Activated naive CD8-positive, alpha-beta T cell (primary cell): ENCODE measurements around the gene NELL2.
"Not testable (repeated sequence)": the region's sequence is repeated elsewhere in the genome, so short reads cannot be mapped to it uniquely, and the experiment has no call there.

ENCODE experiments used
- H3K27ac Mint-ChIP-seq: one replicate; pipeline ENCODE4 v1.8.0; 2021; ENCODE audit warnings: mixed read lengths
- H3K27me3 Mint-ChIP-seq: one replicate; pipeline ENCODE4 v1.8.0; 2021; ENCODE audit warnings: mixed read lengths
- H3K36me3 Mint-ChIP-seq: one replicate; pipeline ENCODE4 v1.8.0; 2021; ENCODE audit warnings: mixed read lengths
- H3K4me1 Mint-ChIP-seq: one replicate; pipeline ENCODE4 v1.8.0; 2021; ENCODE audit warnings: low read depth, mixed read lengths
- H3K4me3 Mint-ChIP-seq: one replicate; pipeline ENCODE4 v1.8.0; 2021; ENCODE audit warnings: mild to moderate bottlenecking, mixed read lengths
- H3K9me3 Mint-ChIP-seq: one replicate; pipeline ENCODE4 v1.8.0; 2021; ENCODE audit warnings: low read depth, mixed read lengths

The NELL2 gene

DNA sequence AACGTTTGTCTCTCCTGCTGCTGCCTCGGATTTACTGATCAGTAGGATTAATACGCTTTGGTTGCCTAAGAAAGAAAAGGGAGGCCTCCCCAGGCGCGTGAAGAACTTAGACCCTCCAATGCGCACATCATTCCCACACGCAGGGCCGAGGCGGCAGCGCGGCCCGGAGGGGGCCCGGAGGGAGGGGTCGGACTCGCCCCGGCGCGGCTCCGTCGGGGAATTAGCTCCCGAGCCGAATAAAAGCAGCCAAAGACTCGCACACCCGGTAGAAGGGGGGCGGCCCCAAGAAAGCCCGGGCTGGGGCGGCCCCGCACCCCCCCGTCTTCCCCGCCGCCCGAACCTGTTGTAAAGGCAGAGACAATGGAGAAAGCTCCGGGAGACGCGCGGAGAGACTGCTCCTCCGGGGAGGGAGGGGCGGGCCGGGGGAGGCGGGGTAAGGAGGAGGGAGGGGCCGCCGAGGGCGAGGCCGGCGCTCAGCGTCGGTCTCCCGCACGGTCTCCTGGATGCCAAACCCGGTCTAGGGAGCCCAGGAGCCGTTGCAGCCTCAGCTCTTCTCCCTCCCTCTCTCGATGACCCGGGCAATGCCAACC lies at the start of gene NELL2:
NELL2 (minus strand) TSS at position 362 of the 590 bp plus-strand sequence. CDS start 446 bp downstream, outside the sequence.
- peaks cover 11% of the 10 kb centered on the region for H3K36me3 Mint-ChIP-seq
- H3K27ac Mint-ChIP-seq: peak within 1 kb of the TSS; percentile 96
- no peaks in the 10 kb centered on the region for H3K27me3 Mint-ChIP-seq
- peaks cover 25% of the 10 kb centered on the region for H3K9me3 Mint-ChIP-seq
- peak within 1 kb of the TSS; percentile 99 for H3K4me3 Mint-ChIP-seq
- H3K4me1 Mint-ChIP-seq: peaks cover 38% of the 10 kb centered on the region

DNA sequence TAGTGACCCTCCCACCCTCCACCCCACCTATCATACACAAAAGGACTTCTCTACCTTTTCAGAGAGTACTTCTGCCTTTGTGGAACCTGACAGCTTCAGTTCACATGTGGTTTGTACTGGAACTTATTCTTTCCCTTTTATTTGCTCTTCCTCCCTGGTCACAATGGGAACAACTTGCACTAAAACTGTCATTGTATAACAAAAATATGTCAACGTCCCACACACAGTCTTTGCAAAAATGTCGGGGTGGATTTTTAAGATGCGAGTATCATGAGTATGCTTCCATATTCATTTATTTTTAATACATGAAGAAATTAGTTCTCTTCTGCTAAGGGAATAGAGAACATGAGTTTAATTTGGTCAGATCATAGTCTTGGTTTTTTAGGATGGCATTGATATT lies 45.6 kb upstream of the NELL2 start:
- Mint-ChIP-seq H3K27me3 (no peaks in the 10 kb centered on the region), H3K4me3 (no peak overlapping the region), H3K4me1 (no peaks in the 10 kb centered on the region), H3K36me3 (no peaks in the 10 kb centered on the region), H3K9me3 (no peaks in the 10 kb centered on the region), H3K27ac (no peak overlapping the region)

DNA sequence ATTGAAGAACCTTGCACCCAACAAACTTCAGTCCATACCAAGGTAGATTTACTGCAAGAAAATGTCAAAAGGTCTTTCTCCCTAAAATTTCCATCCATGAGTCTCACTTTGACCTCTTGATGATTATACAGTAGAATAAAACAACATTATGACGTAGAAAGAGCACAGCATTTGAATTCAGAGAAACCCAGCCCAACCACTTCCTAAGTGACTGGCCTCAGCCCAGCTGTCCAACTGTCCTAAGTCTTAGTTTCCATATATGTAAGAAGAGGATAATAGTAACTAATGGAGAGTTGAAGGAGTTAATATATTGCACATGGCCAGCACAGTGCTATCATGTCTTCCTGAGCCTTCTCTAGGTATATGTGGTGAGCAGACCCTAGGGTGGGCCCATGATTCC lies 41.0 kb upstream of the NELL2 start:
- Mint-ChIP-seq H3K27me3 (no peaks in the 10 kb centered on the region), H3K4me1 (no peaks in the 10 kb centered on the region), H3K36me3 (no peaks in the 10 kb centered on the region), H3K4me3 (no peak overlapping the region), H3K9me3 (no peaks in the 10 kb centered on the region), H3K27ac (no peak overlapping the region)

DNA sequence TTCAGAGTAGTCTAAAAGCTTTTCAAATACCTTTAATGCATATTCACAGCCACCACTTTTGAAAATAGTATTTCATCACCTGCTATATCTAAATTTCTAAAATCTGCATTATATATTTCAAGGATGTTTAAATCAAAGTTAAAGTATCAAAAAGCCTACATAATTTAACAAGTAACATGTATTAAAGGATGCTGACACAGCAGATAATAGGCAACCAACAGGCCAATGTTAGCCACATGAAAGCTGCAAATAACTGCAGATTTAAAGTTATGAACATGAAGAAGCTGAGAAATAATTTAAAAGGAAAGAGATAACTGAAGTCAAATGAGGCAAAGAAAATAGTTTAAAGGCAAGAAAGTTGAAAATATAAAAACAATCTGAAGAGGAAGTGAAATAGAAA lies 39.8 kb upstream of the NELL2 start:
- Mint-ChIP-seq H3K4me3 (no peak overlapping the region), H3K36me3 (no peaks in the 10 kb centered on the region), H3K4me1 (no peaks in the 10 kb centered on the region), H3K27ac (no peak overlapping the region), H3K9me3 (no peaks in the 10 kb centered on the region), H3K27me3 (no peaks in the 10 kb centered on the region)

DNA sequence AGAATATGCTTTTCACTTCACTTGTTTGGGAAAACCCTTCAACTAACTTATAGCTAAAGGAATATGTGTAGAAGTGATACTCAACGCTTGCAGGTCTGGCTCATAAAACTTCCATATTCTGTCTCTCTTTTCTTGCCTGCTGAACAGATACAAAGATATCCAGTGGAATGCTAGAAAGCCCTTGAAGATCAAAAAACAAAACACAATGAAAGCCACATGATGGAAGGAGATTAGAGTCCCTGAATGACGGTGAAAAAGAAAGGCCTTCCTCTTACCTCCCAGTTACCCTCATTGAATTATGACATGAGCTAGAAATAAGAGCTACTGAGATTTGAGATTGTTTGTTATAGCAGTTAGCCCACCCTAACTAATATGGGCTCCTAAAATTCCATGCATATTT lies 28.2 kb upstream of the NELL2 start:
- Mint-ChIP-seq H3K4me3 (no peak overlapping the region), H3K27me3 (no peaks in the 10 kb centered on the region), H3K4me1 (no peaks in the 10 kb centered on the region), H3K9me3 (peaks cover 17% of the 10 kb centered on the region), H3K27ac (no peak overlapping the region), H3K36me3 (peaks cover 8% of the 10 kb centered on the region)

DNA sequence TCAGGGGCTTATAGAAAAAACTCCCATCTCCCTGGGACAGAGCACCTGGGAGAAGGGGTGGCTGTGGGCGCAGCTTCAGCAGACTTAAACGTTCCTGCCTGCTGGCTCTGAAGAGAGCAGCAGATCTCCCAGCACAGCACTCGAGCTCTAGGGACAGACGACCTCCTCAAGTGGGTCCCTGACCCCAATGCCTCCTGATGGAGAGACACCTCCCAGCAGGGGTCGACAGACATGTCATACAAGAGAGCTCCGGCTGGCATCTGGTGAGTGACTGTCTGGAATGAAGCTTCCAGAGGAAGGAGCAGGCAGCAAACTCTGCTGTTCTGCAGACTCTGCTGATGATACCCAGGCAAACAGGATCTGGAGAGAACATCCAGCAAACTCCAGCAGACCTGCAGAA lies 22.0 kb upstream of the NELL2 start:
- H3K4me1 Mint-ChIP-seq, H3K27ac Mint-ChIP-seq, H3K4me3 Mint-ChIP-seq, H3K27me3 Mint-ChIP-seq: not testable (repeated sequence)
- H3K9me3 Mint-ChIP-seq: peaks cover 28% of the 10 kb centered on the region
- peaks cover 24% of the 10 kb centered on the region for H3K36me3 Mint-ChIP-seq

DNA sequence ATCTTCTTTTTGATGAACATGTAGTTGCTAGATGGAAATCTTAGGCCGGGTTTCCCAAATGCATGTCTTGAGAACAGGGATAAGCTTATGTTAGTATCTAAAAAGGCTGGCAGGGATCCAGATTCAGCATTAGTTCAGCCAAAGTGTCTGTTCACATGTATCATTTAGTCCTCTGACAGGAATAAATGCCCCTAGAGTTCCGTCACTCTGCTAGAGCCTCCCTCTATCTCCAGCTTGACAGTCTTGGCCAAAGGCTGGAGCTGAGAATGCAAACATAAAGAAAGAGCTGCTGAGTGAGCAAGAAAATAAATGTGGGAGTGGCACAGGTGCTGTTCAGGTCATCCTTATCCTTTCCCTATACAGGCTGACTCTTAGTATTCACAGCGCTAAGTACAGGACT lies 13.8 kb upstream of the NELL2 start:
- Mint-ChIP-seq H3K27ac (no peak overlapping the region), H3K4me3 (no peak overlapping the region), H3K9me3 (no peaks in the 10 kb centered on the region)

DNA sequence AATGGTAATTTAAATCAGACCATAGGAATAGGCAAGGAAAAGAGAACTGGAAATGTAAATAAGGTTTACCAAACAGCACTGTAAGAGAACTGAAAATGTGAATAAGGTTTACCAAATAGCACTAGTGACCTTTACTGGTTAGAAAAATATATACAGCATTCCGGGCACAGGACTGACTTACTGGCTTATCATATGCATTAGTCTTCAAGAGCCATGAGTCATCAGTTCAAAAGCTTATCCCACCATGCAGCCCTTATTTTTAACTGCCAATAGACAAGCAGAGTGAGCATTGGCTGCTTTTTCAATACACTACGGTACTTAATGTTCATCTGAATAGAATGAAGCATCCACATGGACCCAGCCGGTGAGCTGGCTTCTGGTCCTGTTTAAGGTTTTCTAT lies 13.0 kb upstream of the NELL2 start:
- Mint-ChIP-seq H3K27me3 (no peaks in the 10 kb centered on the region), H3K36me3 (peaks cover 3% of the 10 kb centered on the region), H3K27ac (no peak overlapping the region), H3K9me3 (no peaks in the 10 kb centered on the region), H3K4me3 (no peak overlapping the region), H3K4me1 (no peaks in the 10 kb centered on the region)

More for the DNA sequence above, 13.8 kb upstream of the NELL2 start:
- Mint-ChIP-seq H3K27me3 (no peaks in the 10 kb centered on the region), H3K4me1 (no peaks in the 10 kb centered on the region), H3K36me3 (peaks cover 3% of the 10 kb centered on the region)

DNA sequence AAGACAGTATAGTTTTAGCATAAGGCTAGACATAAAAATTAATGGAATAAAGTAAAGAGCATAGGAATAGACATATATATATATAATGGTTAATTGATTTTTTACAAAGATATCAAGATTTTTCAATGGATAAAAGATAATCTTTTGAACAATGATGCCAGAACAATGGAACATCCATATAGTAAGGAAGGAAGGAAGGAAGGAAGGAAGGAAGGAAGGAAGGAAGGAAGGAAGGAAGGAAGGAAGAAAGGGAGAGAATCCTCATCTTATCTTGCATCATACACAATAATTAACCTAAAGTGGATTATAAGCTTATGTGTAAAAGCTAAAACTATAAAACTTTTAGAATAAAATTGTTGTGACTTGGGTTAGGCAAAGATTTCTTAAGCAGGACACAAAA lies 9.8 kb upstream of the NELL2 start:
- Mint-ChIP-seq H3K27me3 (no peaks in the 10 kb centered on the region), H3K27ac (no peak overlapping the region), H3K4me1 (no peaks in the 10 kb centered on the region), H3K9me3 (peaks cover 14% of the 10 kb centered on the region), H3K4me3 (no peak overlapping the region), H3K36me3 (peaks cover 6% of the 10 kb centered on the region)

DNA sequence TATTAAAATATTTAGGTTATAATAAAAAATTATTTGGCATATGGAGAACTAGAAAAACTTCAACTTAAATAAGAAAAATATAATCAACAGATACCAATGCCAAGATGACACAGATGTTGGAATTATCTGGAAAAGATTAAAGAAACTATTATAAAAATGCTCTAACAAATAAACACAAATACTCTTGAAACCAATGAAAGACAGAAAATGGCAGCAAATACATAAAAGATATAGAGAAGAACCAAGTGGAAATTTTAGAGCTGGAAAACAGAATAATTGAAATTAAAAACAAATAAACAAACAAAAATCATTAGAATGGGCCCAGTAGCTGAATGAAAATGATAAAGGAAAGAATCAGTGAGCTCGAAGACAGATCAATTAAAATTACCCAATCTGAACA lies 5.1 kb upstream of the NELL2 start:
- Mint-ChIP-seq H3K27me3 (no peaks in the 10 kb centered on the region), H3K27ac (no peak overlapping the region), H3K36me3 (peaks cover 7% of the 10 kb centered on the region), H3K9me3 (peaks cover 39% of the 10 kb centered on the region), H3K4me3 (no peak overlapping the region), H3K4me1 (peaks cover 4% of the 10 kb centered on the region)

DNA sequence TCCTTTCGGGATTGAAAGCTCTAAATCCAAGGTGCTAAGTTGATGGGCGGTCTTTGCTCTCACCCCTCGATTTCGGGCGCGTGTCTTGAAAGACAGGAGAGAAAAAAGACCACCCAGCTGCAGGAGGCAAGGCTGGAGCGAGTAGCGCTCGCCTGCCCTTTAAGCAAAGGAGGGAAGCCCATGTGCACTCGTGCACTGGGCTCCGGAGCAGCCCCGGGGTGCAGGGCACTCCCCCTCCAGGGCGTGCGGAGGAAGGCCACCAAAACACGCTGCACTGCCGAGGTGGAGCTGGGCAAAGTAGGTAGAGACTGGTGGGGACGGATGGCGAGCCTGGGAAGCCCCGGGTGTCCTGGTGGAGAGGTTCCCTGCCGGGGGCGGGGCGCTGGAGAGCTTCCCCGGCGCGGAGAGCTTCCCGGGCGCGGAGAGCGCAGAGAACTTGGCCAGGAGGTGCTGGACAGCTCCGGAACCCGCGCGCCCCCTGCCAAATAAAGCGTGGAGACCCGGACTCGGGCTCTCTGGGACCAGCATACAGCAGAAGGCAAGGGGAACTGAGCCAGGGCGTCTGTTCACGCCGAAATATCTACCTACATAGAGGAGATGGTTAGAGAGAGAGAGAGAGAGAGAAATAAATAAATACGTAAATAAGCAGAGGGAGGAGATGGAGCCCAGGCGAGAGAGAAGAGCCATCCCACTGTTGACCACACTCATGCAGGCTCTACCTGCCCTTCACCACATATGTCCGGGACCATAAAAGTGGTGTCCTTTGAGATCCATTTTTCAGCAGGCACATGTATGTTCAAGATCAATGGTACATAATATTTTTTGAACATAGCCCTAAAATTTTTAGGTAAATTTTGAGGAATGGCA lies 662 bp upstream of the NELL2 start:
- Mint-ChIP-seq H3K36me3 (peaks cover 12% of the 10 kb centered on the region), H3K27me3 (no peaks in the 10 kb centered on the region), H3K9me3 (peaks cover 31% of the 10 kb centered on the region), H3K4me1 (peaks cover 31% of the 10 kb centered on the region), H3K27ac (peak overlapping the region; percentile 77), H3K4me3 (peak overlapping the region; percentile 99)

DNA sequence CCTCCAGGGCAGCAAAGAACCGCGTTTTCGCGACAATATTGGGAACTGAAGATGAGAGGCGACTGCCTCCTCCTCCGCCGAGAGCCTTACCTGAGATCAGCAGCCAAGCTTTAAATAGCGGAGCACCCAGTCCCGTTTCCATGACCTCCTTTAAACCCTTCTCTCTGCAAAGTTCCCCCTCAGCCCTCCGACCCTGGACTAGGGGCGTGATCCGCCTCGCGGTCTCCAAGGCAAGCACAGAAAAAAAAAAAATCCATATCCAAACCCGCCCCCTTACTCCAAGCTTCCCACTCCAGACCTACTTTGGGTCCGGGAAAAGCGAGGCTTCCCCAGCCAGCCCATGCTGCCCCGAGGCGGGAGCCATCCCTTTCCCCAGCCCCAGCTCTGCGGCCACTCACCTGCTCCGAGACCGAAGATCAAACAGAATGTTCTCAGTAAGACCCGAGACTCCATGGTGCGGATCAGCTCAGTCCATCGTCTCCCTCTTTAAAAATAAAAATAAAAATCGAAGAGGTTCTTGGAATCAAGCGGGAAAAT lies 630 bp downstream of the NELL2 start:
- H3K4me1 Mint-ChIP-seq: peaks cover 44% of the 10 kb centered on the region
- peaks cover 13% of the 10 kb centered on the region for H3K36me3 Mint-ChIP-seq
- no peaks in the 10 kb centered on the region for H3K27me3 Mint-ChIP-seq
- peak overlapping the region; percentile 99 for H3K4me3 Mint-ChIP-seq
- H3K9me3 Mint-ChIP-seq: peaks cover 25% of the 10 kb centered on the region
- peak overlapping the region; percentile 96 for H3K27ac Mint-ChIP-seq

DNA sequence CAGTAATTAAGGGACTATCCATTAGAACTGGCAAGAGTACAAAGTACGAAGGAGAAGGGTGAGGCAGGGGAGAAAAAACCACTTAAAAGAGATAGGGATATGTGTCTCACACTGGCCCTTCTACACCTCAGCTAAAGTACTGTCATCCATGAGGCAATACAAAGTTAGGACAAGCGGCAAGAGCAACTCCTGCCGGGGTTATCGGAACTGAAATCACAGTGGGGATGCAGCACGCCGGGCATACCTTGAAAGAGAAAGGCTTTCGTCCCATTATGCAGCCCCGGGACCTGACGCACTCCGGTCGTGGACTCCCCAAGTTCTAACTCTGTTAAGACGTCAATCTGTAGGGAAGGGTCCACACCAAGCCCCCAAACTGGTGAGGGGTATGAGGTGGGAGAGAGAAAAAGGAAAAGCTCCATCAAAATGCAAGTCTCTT lies 1.1 kb downstream of the NELL2 start:
- Mint-ChIP-seq H3K27ac (peak overlapping the region; percentile 96), H3K4me3 (peak overlapping the region; percentile 99), H3K36me3 (peaks cover 15% of the 10 kb centered on the region), H3K27me3 (no peaks in the 10 kb centered on the region), H3K9me3 (peaks cover 26% of the 10 kb centered on the region), H3K4me1 (peaks cover 49% of the 10 kb centered on the region)

DNA sequence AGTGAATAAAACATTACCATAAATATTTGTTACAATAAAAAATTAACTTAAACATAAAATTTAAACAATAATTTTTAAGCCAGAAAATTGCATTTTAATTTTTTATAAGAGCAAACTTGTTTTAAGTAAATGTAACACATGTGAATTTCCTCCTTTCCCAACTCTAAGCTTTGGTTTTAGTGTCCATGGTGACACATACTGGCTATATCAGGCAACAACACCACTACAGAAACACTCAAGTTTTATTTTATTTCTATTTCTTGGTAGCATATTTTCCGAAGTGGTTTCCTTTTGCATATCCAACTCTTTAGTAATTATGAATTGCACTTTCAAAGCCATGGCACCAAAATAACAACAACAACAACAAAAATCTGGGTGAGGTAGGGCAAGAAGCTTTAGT lies 2.2 kb downstream of the NELL2 start:
- Mint-ChIP-seq H3K4me1 (peaks cover 60% of the 10 kb centered on the region), H3K4me3 (peak overlapping the region; percentile 99), H3K27ac (peak overlapping the region; percentile 96)

DNA sequence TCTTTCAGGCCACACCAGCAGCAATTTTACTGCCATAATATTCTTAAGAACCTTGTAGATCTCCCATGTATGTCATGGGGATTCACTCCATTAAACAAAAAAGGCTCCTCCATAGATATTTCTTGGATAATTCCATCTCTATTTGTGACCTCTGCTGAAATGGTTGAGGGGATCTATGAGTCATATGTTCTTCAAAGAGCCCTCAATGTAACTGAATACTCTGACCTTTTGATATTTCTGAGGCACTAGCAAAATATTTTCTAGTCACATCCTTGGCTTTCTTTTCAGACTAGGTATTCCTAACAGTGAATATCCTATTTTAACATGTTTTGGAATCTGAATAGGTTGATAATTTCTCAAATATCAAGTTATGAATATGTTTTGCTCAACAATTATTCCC lies 6.6 kb downstream of the NELL2 start:
- no peaks in the 10 kb centered on the region for H3K27me3 Mint-ChIP-seq
- peaks cover 46% of the 10 kb centered on the region for H3K36me3 Mint-ChIP-seq
- H3K9me3 Mint-ChIP-seq: peaks cover 24% of the 10 kb centered on the region
- H3K4me3 Mint-ChIP-seq: peak overlapping the region; percentile 69
- peaks cover 81% of the 10 kb centered on the region for H3K4me1 Mint-ChIP-seq
- H3K27ac Mint-ChIP-seq: peak overlapping the region; percentile 90

More for the DNA sequence above, 2.2 kb downstream of the NELL2 start:
- Mint-ChIP-seq H3K36me3 (peaks cover 22% of the 10 kb centered on the region), H3K9me3 (peaks cover 20% of the 10 kb centered on the region), H3K27me3 (no peaks in the 10 kb centered on the region)
